ENCODE measurements around the gene ARSG. TPM values are rescaled to one million over a fixed set of nuclear protein-coding genes. Genes with fewer than 3 reads are reported as not detected.

Gene ARSG
- total RNA-seq, 1 donor: 7.6 TPM

DNA sequence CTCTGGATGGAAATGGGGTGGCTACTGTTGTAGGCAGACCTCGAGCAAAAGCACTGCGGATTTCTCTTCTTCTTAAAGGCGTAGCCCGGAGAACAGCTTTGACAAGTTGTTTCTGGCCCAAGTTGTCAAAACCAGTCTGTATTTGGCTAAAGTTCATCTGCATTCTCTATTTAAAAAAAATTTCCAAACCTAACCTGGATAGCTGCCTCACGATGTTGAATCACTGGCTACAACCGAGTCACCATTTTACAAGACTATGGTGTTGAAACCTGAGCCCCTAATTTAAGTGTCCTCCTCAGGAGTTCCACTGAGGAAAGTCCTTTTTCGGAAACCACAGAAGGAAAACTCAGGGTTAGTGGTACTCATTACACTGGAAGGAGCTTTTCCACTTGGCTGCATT lies 1.8 kb upstream of the ARSG start:
- Histone ChIP-seq H4K20me1 (ENCODE audit: insufficient read depth, low read length) (no peaks in the 10 kb centered on the region), H3K4me2 (ENCODE audit: insufficient read depth, low read length) (peak overlapping the region; percentile 82), H3K4me3 (ENCODE audit: insufficient read depth, low read length) (peak overlapping the region; percentile 84), H3K79me2 (ENCODE audit: insufficient read depth, low read length) (peaks cover 10% of the 10 kb centered on the region), H3K27ac (ENCODE audit: low read depth, low read length) (peak overlapping the region; percentile 67), H3K27me3 (ENCODE audit: insufficient read depth, low read length) (peaks cover 3% of the 10 kb centered on the region), H3K36me3 (ENCODE audit: insufficient read depth, low read length) (no peaks in the 10 kb centered on the region), H2AFZ (ENCODE audit: low read length) (no peak overlapping the region), H3K9me3 (ENCODE audit: low read depth, low read length) (no peaks in the 10 kb centered on the region), H3K4me1 (ENCODE audit: insufficient read depth, low read length) (peaks cover 25% of the 10 kb centered on the region)
- no peak for TF ChIP-seq CTCF (IDR thresholded peaks at IDR 0.05; ENCODE audit: extremely low read depth, low read depth, low read length)
- DNase-seq (ENCODE audit: insufficient read length, low spot score, missing footprints): peak; percentile 81

DNA sequence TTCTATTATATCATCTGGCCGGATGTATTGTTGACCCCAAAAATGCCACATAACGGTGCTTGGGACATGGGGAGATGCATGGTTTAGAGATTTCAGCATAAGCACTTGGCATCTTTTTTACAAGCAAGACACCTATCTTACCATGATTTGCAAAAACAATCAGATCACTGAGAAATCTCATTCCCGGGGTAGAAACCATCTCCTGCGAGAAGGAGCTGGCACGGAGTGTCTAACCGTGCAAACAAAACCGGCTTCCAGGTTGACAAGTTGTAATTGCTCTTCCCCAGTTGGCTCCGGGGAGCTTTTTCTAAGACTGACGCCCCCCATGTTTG lies 1.4 kb upstream of the ARSG start:
- Histone ChIP-seq H2AFZ (ENCODE audit: low read length) (peak overlapping the region; percentile 67), H3K4me1 (ENCODE audit: insufficient read depth, low read length) (peaks cover 25% of the 10 kb centered on the region), H3K4me3 (ENCODE audit: insufficient read depth, low read length) (peak overlapping the region; percentile 84), H3K27me3 (ENCODE audit: insufficient read depth, low read length) (peaks cover 3% of the 10 kb centered on the region), H4K20me1 (ENCODE audit: insufficient read depth, low read length) (no peaks in the 10 kb centered on the region), H3K27ac (ENCODE audit: low read depth, low read length) (peak overlapping the region; percentile 67), H3K9me3 (ENCODE audit: low read depth, low read length) (no peaks in the 10 kb centered on the region), H3K79me2 (ENCODE audit: insufficient read depth, low read length) (peaks cover 10% of the 10 kb centered on the region), H3K36me3 (ENCODE audit: insufficient read depth, low read length) (no peaks in the 10 kb centered on the region), H3K4me2 (ENCODE audit: insufficient read depth, low read length) (peak overlapping the region; percentile 82)
- TF ChIP-seq CTCF (IDR thresholded peaks at IDR 0.05; ENCODE audit: extremely low read depth, low read depth, low read length): no peak
- peak; percentile 85 for DNase-seq (ENCODE audit: insufficient read length, low spot score, missing footprints)

DNA sequence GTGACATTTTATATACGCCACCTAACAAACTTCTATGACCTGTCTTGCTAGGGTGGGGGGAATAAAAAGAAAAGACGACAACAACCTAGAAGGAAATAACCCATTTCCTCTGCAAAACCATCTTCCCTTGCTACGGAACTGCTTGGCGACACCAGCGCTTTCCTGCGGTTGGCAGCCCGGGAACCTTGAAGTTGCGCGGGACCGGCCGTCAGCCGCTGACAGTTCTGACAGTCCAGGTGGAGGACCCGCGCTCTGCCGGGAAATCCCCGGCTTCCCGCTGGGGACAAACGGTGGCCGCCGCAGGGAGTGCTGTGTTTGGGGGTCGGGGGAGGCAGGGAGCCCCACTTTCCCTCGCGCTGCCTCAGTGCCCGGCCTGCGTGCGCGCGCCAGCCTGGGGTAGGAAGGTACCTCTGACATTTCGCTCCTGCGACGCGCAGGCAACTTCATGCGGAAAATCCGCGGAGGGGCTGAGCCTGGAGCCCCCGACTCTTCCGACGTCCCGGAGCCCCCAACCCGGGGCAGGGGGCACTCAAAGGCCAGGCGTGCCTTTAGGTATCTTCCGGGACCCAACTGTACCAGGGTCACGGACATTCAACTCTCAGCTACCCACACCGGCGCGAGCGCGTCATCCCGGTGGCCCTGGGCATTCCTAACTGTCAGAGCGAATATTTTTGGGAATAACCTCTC lies 884 bp upstream of the ARSG start:
- Histone ChIP-seq H3K27me3 (ENCODE audit: insufficient read depth, low read length) (peaks cover 3% of the 10 kb centered on the region), H3K79me2 (ENCODE audit: insufficient read depth, low read length) (peaks cover 10% of the 10 kb centered on the region), H2AFZ (ENCODE audit: low read length) (peak overlapping the region; percentile 67), H4K20me1 (ENCODE audit: insufficient read depth, low read length) (no peaks in the 10 kb centered on the region), H3K36me3 (ENCODE audit: insufficient read depth, low read length) (no peaks in the 10 kb centered on the region), H3K4me3 (ENCODE audit: insufficient read depth, low read length) (peak overlapping the region; percentile 84), H3K4me1 (ENCODE audit: insufficient read depth, low read length) (peaks cover 25% of the 10 kb centered on the region), H3K27ac (ENCODE audit: low read depth, low read length) (peak overlapping the region; percentile 67), H3K9me3 (ENCODE audit: low read depth, low read length) (no peaks in the 10 kb centered on the region), H3K4me2 (ENCODE audit: insufficient read depth, low read length) (peak overlapping the region; percentile 82)
- DNase-seq (ENCODE audit: insufficient read length, low spot score, missing footprints): peak; percentile 90
- TF ChIP-seq CTCF (IDR thresholded peaks at IDR 0.05; ENCODE audit: extremely low read depth, low read depth, low read length): no peak

DNA sequence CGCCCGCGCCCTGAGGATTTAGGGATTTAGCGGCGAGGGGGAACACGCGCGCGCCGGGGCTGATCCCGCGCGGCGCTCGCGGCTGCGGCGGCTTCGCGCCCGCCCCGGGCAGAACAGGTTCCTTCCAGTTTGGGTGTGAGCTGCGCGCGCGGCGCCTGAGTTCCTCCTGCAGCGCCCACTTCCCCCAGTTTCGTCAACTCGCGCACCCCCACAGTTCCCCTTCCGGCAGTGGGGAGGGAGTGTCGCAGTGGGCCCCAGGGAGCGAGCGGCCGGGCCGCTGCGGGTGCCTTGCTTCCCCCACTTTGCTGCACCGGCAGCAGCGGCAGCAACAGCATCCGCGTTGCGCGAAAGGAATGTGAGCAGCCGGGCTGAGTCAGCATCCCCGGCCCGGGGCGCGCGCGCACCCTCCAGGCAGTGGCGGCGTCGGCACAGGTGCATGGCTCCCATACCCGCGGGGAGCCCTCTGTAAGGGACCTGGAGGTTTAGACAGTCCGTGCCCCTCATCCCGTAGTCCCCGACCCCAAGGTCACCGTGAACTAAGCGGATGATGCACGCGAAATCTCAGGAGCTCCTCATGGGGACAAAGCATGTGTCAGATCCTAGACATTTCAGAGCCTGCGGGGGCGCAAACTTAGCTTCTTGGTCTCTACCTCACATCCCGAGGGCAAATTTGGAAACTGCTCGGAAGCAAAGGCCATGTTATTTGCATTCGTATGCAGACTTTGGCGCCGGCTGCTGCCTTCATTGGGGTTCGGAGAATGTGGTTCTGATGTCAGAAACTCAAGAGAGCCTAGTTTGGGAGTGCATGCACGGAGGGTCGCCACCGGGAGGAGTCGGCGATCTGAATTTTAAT lies 767 bp downstream of the ARSG start:
- peak overlapping the region; percentile 82 for H3K4me2 ChIP-seq (ENCODE audit: insufficient read depth, low read length)
- H3K9me3 ChIP-seq (ENCODE audit: low read depth, low read length): no peaks in the 10 kb centered on the region
- peaks cover 25% of the 10 kb centered on the region for H3K4me1 ChIP-seq (ENCODE audit: insufficient read depth, low read length)
- peaks cover 3% of the 10 kb centered on the region for H3K27me3 ChIP-seq (ENCODE audit: insufficient read depth, low read length)
- peak overlapping the region; percentile 84 for H3K4me3 ChIP-seq (ENCODE audit: insufficient read depth, low read length)
- H3K27ac ChIP-seq (ENCODE audit: low read depth, low read length): peak overlapping the region; percentile 76
- peaks cover 10% of the 10 kb centered on the region for H3K79me2 ChIP-seq (ENCODE audit: insufficient read depth, low read length)
- peak; percentile 98 for DNase-seq (ENCODE audit: insufficient read length, low spot score, missing footprints)
- no peaks in the 10 kb centered on the region for H3K36me3 ChIP-seq (ENCODE audit: insufficient read depth, low read length)
- peak overlapping the region; percentile 36 for H2AFZ ChIP-seq (ENCODE audit: low read length)
- peak; percentile 37 for TF ChIP-seq CTCF (IDR thresholded peaks at IDR 0.05; ENCODE audit: extremely low read depth, low read depth, low read length)
- H4K20me1 ChIP-seq (ENCODE audit: insufficient read depth, low read length): no peaks in the 10 kb centered on the region
